NCI-H748 (cell line): Measurements from ENCODE around the gene DBNDD1.

ENCODE experiments used
- DNase-seq: peaks from one replicate; lab custom pipeline; 2025; ENCODE audit not compliant: unreplicated experiment; lab: John Stamatoyannopoulos, UW

The DBNDD1 gene

GRCh38 chr16:90037276-90037675, 18.0 kb upstream of the DBNDD1 start:
- no peak for DNase-seq

DNA sequence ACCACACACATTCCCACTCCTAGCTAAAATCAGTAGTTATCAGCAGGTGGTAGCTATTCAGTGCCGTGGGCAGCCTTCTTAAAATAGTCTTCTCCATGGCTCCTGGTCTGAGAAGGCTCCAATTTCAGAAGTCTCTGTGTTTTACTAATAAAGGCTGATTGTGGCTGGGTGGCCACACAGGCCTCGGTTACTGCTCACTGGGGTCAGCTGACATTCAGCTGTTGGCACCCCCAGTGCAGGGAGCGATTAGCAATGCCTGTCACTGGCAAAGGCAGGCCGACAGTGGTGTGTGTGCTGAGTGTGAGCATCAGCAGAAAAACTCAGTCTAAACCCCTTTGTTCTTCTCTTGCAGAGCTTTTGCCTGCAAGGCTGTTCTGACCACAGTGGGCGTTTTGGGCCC, 16.6 kb upstream of the DBNDD1 start:
- no peak for DNase-seq

GRCh38 chr16:90034504-90034903, 15.2 kb upstream of the DBNDD1 start:
- DNase-seq = no peak

DNA sequence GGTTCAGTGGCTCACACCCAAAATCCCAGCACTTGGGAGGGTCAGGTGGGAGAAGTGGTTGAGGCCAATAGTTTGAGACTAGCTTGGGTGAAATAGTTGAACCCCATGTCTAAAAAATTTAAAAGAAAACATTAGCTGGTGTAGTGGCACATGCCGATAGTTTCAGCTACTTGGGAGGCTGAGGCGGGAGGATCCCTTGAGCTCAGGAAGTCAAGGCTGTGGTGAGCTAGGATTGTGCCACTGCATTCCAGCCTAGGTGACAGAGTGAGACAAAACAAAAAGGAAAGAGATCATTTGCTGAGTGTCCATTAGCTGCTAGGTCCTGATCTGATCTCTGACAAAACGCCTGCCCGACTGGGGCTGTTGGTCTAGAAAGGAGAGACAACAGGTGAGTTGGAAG, 14.1 kb upstream of the DBNDD1 start:
- no peak for DNase-seq

DNA sequence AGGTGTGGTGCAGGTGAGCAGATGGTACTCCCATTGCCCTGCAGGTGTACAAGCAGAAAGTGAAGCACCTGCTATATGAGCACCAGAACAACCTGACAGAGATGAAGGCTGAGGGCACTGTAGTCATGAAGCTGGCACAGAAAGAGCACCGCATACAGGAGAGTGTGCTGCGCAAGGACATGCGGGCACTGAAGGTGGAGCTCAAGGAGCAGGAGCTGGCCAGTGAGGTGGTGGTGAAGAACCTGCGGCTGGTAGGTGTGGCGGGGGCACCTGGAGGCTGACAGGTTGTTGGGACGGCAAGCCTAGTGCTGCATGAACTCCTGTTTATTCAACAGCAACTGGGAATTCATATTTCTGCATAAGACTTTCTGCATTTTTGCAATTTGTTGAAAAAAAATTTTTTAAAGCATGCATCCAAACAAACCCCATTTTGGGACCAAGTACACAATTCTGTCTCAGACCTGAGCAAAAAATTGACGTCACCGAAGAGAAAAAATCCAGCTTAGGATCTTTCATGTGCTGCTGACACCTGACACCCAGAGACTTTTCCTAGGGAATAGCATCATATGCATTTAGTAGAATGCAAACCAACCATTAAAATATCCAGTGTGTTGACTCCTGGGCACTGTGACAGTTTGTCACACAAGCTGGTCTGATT, 13.5 kb upstream of the DBNDD1 start:
- DNase-seq = no peak

DNA sequence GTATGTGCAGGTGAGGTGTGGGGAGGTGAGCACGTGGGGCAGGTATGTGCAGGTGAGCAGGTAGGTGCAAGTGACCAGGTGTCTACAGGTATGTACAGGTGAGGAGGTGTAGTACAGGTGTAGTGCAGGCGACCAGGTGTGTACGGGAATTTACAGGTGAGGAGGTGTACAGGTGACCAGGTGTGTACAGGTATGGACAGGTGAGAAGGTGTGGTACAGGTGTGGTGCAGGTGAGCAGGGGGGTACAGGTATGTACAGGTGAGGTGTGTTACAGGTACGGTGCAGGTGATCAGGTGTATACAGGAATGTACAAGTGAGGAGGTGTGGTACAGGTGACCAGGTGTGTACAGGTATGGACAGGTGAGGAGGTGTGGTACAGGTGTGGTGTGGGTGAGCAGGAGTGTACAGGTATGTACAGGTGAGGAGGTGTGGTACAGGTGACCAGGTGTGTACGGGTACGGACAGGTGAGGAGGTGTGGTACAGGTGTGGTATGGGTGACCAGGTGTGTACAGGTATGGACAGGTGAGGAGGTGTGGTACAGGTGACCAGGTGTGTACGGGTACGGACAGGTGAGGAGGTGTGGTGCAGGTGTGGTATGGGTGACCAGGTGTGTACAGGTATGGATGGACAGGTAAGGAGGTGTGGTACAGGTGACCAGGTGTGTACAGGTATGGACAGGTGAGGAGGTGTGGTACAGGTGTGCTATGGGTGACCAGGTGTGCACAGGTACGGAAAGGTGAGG, 12.8 kb upstream of the DBNDD1 start:
- DNase-seq = no peak

DNA sequence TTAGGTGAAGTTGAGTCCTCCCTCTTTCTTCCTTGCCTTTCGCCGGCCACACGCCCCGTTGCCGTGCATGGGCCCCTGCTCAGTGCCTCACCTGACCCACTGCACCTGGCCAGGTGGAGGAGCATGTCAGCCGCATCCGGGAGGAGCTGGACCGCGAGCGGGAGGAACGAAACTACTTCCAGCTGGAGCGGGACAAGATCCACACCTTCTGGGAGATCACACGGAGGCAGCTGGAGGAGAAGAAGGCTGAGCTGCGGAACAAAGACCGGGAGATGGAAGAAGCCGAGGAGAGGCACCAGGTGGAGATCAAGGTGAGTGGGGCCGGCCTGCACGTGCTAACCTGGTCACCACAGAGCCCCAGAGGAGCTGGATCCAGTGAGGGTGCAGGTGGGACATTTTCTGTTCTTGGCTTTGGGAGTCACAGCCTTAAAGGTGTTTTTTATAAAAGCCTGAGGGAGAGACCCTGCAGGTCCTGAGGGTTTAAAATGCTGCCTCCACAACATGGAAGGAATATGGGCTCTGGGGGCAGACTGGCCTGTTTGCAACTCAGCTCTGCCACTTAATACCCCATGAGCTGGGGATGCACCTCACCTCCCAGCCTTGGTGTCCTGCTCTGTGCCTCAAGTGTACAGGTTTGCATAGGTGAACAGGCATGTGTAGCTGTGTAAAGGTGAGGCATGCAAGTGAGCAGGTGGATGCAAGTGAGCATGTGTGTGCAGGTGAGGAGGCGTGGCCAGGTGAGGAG, 12.1 kb upstream of the DBNDD1 start:
- DNase-seq = no peak

DNA sequence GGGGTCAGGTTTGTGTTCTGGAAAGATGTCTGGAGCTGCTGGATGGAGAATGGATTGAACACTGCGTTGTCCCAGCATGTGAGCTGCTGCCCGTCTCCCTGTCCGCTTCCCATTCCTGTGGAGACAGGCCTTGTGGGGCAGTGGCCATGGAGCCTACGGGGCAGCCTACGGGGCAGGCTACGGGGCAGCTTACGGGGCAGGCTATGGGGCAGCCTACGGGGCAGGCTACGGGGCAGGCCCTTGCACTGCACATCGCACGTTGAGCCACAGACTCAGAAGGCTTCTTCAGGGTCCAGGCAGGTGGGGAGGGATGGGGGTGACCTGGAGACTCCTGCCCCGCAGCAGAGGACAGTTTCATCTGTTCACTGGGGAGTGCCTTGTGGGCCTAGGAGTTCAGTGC, 9.7 kb upstream of the DBNDD1 start:
- DNase-seq = no peak

- DNase-seq = no peak
Measured at GRCh38 chr16:90027611-90028010, 8.4 kb upstream of the DBNDD1 start.

DNA sequence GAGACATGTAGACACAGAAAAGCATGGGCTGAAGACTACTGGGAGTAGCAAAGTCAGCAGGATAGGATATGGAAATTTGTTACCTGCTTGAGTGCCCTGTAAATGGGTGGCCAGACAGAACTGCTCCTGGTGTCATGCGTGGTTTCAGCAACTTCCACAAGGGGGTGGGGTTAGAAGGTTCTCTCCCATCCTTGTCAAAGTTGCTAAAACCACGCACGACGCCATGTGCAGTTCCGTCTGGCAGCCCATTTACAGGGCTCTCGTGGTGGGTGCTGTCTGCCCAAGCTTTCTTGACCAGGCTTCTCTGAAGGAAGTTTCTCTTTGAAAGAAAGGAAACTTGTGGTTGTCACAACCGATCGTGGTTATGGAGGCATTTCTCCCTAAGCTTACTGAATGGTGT, 6.9 kb upstream of the DBNDD1 start:
- no peak for DNase-seq

- no peak for DNase-seq
Measured at GRCh38 chr16:90023078-90023447, 3.8 kb upstream of the DBNDD1 start.

DNA sequence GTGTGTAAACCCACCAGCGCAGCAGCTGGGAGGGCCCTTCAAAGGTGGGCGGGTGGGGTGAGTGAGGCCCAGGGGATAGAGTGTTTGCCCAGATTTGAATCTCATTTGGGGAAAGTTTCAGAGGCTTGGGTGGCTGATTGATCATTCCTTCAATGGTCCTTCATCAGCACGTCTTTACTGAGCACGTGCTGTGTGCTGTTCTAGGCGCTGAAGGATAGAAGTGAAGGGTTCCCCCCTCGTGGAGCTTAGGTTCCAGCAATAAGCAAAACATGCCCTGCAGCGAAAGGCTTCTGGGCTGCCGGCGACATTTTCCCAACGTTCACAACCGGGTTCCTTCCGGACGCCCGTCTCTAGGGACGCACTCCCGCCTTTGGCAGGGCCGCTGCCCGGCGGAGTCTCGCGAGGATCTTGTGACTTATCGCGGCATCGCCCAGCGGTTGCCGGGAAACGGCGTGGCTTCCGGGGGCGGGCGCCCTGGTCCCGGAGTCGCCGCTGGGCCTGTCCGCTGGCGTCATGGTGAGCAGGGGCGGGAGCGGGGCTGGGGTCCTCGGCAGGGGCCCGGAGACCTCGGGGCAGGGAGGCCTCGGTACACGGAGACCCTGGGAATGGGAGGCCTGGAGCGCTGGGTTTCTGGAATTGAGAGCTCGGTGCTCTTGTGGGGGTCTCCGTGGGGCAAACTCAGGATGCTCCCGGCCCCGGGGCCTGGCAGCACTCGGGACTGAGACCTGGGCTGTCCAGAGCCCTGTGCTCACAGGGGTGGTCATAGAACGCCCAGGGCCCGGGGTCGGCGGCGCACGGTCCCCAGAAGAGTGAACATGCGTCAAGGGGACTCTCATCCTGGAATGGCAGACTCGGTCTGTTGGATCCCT, 3.2 kb upstream of the DBNDD1 start:
- peak; percentile 92 for DNase-seq

DNA sequence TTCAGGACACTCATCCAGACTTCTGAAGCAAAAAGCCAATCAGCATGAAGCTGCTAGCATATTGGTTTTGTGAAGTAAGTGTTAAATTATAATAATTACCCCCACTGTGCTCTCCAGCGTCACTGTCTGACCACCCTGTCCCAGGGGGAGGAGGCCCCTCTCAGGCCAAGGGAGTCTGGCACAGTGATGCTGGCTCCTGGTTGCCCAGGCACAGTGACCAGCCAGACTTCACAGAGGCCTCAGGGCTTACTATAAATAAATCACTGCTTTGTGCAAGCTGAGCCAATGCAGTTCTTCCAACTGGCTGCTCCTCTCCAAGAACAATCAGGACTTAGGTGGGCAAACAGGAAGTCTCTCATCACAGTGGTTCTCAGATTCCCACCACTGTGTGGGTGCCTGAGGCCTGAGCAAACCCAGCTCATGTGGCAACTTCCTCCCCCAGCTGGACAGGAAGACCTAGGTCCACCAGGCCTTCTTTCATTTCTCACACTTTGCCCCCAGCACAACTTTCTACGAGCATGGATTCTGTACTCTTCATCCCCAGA, 1.7 kb upstream of the DBNDD1 start:
- DNase-seq = peak; percentile 47

DNA sequence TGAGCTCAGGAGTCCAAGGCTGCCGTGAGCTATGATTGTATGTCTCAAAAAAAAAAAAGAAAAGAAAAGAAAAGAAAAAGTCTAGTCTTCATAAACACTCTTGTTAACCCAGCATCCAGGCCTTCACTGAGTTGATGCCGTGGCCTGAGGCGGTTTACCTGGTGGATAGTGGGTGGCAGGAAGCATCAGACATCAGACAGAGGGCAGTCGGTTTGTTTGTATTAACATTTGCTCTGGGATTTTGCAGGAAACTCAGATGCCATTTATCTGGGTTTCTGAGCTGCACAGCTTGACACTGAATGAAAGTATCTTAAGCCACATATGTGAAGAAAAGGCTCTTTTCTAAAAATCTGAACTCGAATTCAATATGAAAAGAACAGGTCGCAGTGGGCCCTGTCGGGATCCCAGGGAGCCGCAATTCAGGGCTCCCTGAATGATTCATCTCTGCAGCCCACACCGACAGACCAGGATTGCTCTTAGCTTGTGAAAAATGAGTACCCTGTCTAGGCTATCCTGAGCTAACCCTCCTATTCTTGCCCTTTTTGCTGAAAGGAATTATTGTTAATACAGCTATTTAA, 1.1 kb upstream of the DBNDD1 start:
- DNase-seq = no peak

DNA sequence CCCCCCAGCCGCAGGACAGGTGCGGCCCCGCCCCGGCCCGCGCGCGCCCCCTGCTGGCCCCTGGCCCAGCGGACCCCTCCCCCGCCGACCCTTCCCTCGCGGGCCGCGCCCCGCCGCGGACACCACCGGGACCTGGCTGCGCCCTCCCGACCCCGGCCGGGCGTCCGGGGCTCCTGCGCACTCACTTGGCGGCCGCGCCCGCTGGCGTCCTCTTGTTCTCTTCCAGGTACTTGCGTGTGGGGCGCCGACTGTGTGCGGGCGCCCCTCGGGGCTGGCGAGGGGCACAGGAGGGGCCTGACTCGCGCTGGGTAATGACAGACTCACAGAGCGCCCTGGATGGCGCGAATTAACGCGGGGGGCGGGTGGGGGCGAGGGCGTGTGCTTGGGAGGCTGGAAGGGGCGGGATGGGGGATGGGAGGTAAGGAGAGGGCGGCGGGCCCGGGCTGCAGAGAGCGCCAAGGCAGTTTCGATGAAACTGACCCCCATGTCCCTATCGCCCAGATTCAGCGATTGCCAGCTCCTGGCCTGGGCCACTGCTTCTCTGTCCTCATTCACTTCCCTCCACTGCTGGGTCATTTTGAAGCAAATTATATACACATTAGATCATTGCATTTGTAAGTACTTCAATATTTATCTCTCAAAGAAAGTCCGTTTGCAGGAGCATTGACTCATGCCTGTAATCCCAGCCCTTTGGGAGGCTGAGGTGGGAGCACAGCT, 445 bp upstream of the DBNDD1 start:
- DNase-seq = peak; percentile 84

GRCh38 chr16:90018297-90018651, 982 bp downstream of the DBNDD1 start:
- peak; percentile 41 for DNase-seq

- DNase-seq = no peak
Measured at GRCh38 chr16:90016339-90016950, 2.8 kb downstream of the DBNDD1 start.

- no peak for DNase-seq
Measured at GRCh38 chr16:90015586-90016338, 3.5 kb downstream of the DBNDD1 start.
